OCI-LY3 (cell line): Measurements from ENCODE around the gene LRP3.

Experiments
- EZH2phosphoT487 ChIP-seq: fragments of 200-600 bp; shearing (Covaris generic); IDR thresholded peaks from 2 replicates; pipeline ENCODE4 v1.6.1; 2018; ENCODE audit warnings: antibody characterized with exemption, mixed run types, low read depth
- TF ChIP-seq, protein P1 (sequence below): fragments of 200-600, 300-600 bp; sonication (generic); IDR thresholded peaks from 2 replicates; pipeline ENCODE4 v1.5.1; 2014; ENCODE audit warnings: antibody characterized with exemption, low read length, low read depth

DNA sequence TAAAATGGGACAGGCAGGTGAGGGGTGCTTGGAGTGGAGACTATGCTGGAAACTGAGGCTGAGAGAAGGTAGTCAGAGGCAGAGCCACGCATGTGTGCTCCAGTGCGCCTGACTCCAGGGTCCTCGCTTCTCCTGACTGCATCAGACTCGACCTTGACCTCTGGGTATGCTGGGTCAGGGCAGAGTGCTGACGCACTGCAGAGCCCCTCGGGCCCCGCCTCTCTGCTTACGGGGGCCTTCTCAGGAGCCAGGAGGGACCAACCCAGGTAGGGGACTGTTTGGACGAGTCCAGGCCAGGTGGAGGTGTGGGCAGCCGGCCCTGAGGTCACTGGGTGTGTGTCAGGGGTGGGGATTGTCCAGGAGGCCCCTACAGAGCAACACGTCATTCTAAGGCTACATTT lies 54.4 kb downstream of the LRP3 start:
- TF ChIP-seq, protein P1, sequence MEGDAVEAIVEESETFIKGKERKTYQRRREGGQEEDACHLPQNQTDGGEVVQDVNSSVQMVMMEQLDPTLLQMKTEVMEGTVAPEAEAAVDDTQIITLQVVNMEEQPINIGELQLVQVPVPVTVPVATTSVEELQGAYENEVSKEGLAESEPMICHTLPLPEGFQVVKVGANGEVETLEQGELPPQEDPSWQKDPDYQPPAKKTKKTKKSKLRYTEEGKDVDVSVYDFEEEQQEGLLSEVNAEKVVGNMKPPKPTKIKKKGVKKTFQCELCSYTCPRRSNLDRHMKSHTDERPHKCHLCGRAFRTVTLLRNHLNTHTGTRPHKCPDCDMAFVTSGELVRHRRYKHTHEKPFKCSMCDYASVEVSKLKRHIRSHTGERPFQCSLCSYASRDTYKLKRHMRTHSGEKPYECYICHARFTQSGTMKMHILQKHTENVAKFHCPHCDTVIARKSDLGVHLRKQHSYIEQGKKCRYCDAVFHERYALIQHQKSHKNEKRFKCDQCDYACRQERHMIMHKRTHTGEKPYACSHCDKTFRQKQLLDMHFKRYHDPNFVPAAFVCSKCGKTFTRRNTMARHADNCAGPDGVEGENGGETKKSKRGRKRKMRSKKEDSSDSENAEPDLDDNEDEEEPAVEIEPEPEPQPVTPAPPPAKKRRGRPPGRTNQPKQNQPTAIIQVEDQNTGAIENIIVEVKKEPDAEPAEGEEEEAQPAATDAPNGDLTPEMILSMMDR, result no peak
- no peak for TF ChIP-seq EZH2phosphoT487
